DOHH2 (cell line): ENCODE measurements around the gene DNAJC15.

Experiments
- CTCF ChIP-seq: fragments of 200-600 bp; sonication (generic); IDR thresholded peaks from one replicate; pipeline ENCODE4 v1.5.1; 2014; ENCODE audit warnings: antibody characterized with exemption, mild to moderate bottlenecking, low read depth, low read length; ENCODE audit not compliant: poor library complexity, severe bottlenecking
- EZH2phosphoT487 ChIP-seq: fragments of 200-600 bp; sonication (generic); IDR thresholded peaks from 2 replicates; pipeline ENCODE4 v1.6.1; 2017; ENCODE audit warnings: borderline replicate concordance, mild to moderate bottlenecking, antibody characterized with exemption, low read length, moderate library complexity, mixed read lengths

GRCh38 chr13:43134868-43135267, 111.5 kb downstream of the DNAJC15 start:
- TF ChIP-seq CTCF (no peak), EZH2phosphoT487 (no peak)
